Loucy (cell line): ENCODE data around the gene SMTNL2.

Source experiments
- H2AFZ ChIP-seq: fragments of 200-600 bp; sonication (generic); 2 replicates; pipeline ENCODE4 v1.6.0; 2016; ENCODE audit warnings: antibody characterized with exemption, mild to moderate bottlenecking, low read length, moderate library complexity
- H3F3A ChIP-seq: fragments of 200-600 bp; 2 replicates; pipeline ENCODE4 v1.6.0; 2016; ENCODE audit warnings: antibody characterized with exemption, low read depth, mild to moderate bottlenecking
- H3K27me3 ChIP-seq: fragments of 200-600 bp; sonication (generic); 2 replicates; pipeline ENCODE4 v1.6.1; 2014; ENCODE audit warnings: low read length, mild to moderate bottlenecking; ENCODE audit not compliant: insufficient read depth, poor library complexity, severe bottlenecking
- H3K36me3 ChIP-seq: fragments of 200-600 bp; sonication (generic); 2 replicates; pipeline ENCODE4 v1.6.1; 2016; ENCODE audit warnings: low read length; ENCODE audit not compliant: insufficient read depth
- H3K4me1 ChIP-seq: fragments of 200-600 bp; sonication (generic); 2 replicates; pipeline ENCODE4 v1.5.1; 2014; ENCODE audit warnings: low read length, mild to moderate bottlenecking; ENCODE audit not compliant: insufficient read depth, poor library complexity, severe bottlenecking
- H3K4me2 ChIP-seq: fragments of 200-600 bp; sonication (generic); 2 replicates; pipeline ENCODE4 v1.6.0; 2014; ENCODE audit warnings: antibody characterized with exemption, low read length, low read depth, mild to moderate bottlenecking; ENCODE audit not compliant: poor library complexity, severe bottlenecking
- H3K4me3 ChIP-seq: fragments of 200-600 bp; sonication (generic); 2 replicates; pipeline ENCODE4 v1.5.1; 2014; ENCODE audit warnings: low read length, mild to moderate bottlenecking, mixed read lengths; ENCODE audit not compliant: poor library complexity, severe bottlenecking
- H3K79me2 ChIP-seq: fragments of 200-600 bp; sonication (generic); 2 replicates; pipeline ENCODE4 v1.6.1; 2014; ENCODE audit warnings: low read length; ENCODE audit not compliant: insufficient read depth
- H3K9ac ChIP-seq: fragments of 200-600 bp; sonication (generic); 2 replicates; pipeline ENCODE4 v1.6.0; 2014; ENCODE audit warnings: mild to moderate bottlenecking, low read depth, low read length, moderate library complexity; ENCODE audit not compliant: poor library complexity, severe bottlenecking
- H3K9me2 ChIP-seq: fragments of 200-600 bp; sonication (generic); replicated peaks from 2 replicates; pipeline ENCODE4 v1.6.1; 2016; ENCODE audit warnings: low read depth, low read length, mixed read lengths
- H3K9me3 ChIP-seq: fragments of 200-600 bp; sonication (generic); 2 replicates; pipeline ENCODE4 v1.6.1; 2014; ENCODE audit warnings: mild to moderate bottlenecking, antibody characterized with exemption, low read length, low read depth; ENCODE audit not compliant: insufficient read depth
- H4K20me1 ChIP-seq: fragments of 200-600 bp; sonication (generic); 2 replicates; pipeline ENCODE4 v1.6.0; 2014; ENCODE audit warnings: antibody characterized with exemption, low read length, mild to moderate bottlenecking; ENCODE audit not compliant: insufficient read depth, poor library complexity, severe bottlenecking
- EZH2phosphoT487 ChIP-seq: fragments of 200-600 bp; IDR thresholded peaks from 2 replicates; pipeline ENCODE4 v1.6.1; 2018; ENCODE audit warnings: antibody characterized with exemption, mild to moderate bottlenecking, moderate library complexity, borderline replicate concordance
- TF ChIP-seq, protein P1 (sequence below): fragments of 200-600 bp; sonication (generic); conservative IDR thresholded peaks from 2 replicates; pipeline ENCODE4 v1.5.1; 2014; ENCODE audit warnings: mild to moderate bottlenecking, antibody characterized with exemption, low read length

Gene SMTNL2

GRCh38 chr17:4574448-4575045 is 9.8 kb upstream of the SMTNL2 start:
- Histone ChIP-seq H3K4me1 (peaks cover 6% of the 10 kb centered on the region), H3K4me3 (no peak overlapping the region), H3F3A (no peaks in the 10 kb centered on the region), H3K27me3 (no peaks in the 10 kb centered on the region), H3K4me2 (no peak overlapping the region), H3K36me3 (no peaks in the 10 kb centered on the region), H3K9me3 (no peaks in the 10 kb centered on the region), H3K9ac (no peak overlapping the region), H4K20me1 (no peaks in the 10 kb centered on the region), H3K9me2 (no peaks in the 10 kb centered on the region), H2AFZ (no peak overlapping the region), H3K79me2 (no peaks in the 10 kb centered on the region)
- no peak for TF ChIP-seq EZH2phosphoT487
- TF ChIP-seq, protein P1, sequence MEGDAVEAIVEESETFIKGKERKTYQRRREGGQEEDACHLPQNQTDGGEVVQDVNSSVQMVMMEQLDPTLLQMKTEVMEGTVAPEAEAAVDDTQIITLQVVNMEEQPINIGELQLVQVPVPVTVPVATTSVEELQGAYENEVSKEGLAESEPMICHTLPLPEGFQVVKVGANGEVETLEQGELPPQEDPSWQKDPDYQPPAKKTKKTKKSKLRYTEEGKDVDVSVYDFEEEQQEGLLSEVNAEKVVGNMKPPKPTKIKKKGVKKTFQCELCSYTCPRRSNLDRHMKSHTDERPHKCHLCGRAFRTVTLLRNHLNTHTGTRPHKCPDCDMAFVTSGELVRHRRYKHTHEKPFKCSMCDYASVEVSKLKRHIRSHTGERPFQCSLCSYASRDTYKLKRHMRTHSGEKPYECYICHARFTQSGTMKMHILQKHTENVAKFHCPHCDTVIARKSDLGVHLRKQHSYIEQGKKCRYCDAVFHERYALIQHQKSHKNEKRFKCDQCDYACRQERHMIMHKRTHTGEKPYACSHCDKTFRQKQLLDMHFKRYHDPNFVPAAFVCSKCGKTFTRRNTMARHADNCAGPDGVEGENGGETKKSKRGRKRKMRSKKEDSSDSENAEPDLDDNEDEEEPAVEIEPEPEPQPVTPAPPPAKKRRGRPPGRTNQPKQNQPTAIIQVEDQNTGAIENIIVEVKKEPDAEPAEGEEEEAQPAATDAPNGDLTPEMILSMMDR: no peak

DNA sequence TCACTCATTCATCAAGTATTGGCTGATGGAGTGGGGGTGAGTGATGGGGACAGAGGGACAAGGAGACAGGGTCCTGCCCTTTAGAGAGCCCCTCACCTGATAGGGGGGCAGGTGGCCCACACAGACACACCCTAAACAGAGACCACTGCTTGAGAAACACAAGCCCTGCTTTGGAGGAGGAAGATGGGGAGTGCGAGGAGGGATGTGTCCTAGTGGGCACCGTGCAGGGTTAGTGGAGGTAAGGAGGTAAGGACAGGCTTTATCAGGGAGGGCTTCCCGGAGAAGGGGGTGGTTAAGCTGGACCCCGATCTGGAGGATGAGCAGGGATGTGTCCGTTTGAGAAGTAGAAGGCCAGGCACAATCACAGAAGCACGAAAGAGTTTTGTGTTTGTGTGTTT is 8.2 kb upstream of the SMTNL2 start:
- no peaks in the 10 kb centered on the region for H3K9me3 ChIP-seq
- no peak for TF ChIP-seq EZH2phosphoT487
- TF ChIP-seq, protein P1: no peak
- H2AFZ ChIP-seq: no peak overlapping the region
- no peaks in the 10 kb centered on the region for H3K9me2 ChIP-seq
- H3K4me3 ChIP-seq: no peak overlapping the region
- H4K20me1 ChIP-seq: no peaks in the 10 kb centered on the region
- H3K27me3 ChIP-seq: no peaks in the 10 kb centered on the region
- no peaks in the 10 kb centered on the region for H3K79me2 ChIP-seq
- no peaks in the 10 kb centered on the region for H3K36me3 ChIP-seq
- no peaks in the 10 kb centered on the region for H3K4me1 ChIP-seq
- H3K9ac ChIP-seq: no peak overlapping the region
- H3K4me2 ChIP-seq: no peak overlapping the region
- H3F3A ChIP-seq: no peaks in the 10 kb centered on the region

GRCh38 chr17:4576729-4577322 is 7.5 kb upstream of the SMTNL2 start:
- TF ChIP-seq, protein P1: no peak
- TF ChIP-seq EZH2phosphoT487: no peak
- Histone ChIP-seq H3K9ac (no peak overlapping the region), H3K9me2 (no peaks in the 10 kb centered on the region), H3F3A (no peaks in the 10 kb centered on the region), H3K36me3 (no peaks in the 10 kb centered on the region), H3K4me2 (no peak overlapping the region), H3K4me3 (no peak overlapping the region), H2AFZ (no peak overlapping the region), H3K27me3 (no peaks in the 10 kb centered on the region), H3K4me1 (no peaks in the 10 kb centered on the region), H3K9me3 (no peaks in the 10 kb centered on the region), H3K79me2 (no peaks in the 10 kb centered on the region), H4K20me1 (no peaks in the 10 kb centered on the region)
